Esophagus (tissue), 2 donors: ENCODE results near the gene RPP30. TPM values are rescaled to one million over a fixed set of nuclear protein-coding genes. Genes with fewer than 3 reads are reported as not detected.

ENCODE experiments used
- H3K27ac ChIP-seq, 2 donors: one replicate each; pipeline ENCODE4 v1.5.1; 2013; ENCODE audit warnings: low read depth in 2 of 2, mild to moderate bottlenecking in 2 of 2, inconsistent platforms in 1 of 2, low read length in 1 of 2, moderate library complexity in 1 of 2
- H3K27me3 ChIP-seq, 2 donors: one replicate each; pipeline ENCODE4 v1.6.1; 2013; ENCODE audit warnings: low read length in 2 of 2, control low read depth in 1 of 2, mild to moderate bottlenecking in 1 of 2; ENCODE audit not compliant: insufficient read depth in 2 of 2, control insufficient read depth in 1 of 2
- H3K36me3 ChIP-seq, 2 donors: one replicate each; pipeline ENCODE4 v1.6.1; 2013; ENCODE audit warnings: low read length in 1 of 2; ENCODE audit not compliant: control insufficient read depth in 2 of 2, insufficient read depth in 2 of 2
- H3K4me1 ChIP-seq, 2 donors: one replicate each; pipeline ENCODE4 v1.6.1; 2013; ENCODE audit warnings: low read length in 1 of 2; ENCODE audit not compliant: control insufficient read depth in 2 of 2, insufficient read depth in 2 of 2
- H3K4me3 ChIP-seq, 2 donors: one replicate each; pipeline ENCODE4 v1.5.1; 2013; ENCODE audit warnings: low read length in 2 of 2, mild to moderate bottlenecking in 2 of 2, low read depth in 1 of 2, moderate library complexity in 1 of 2
- H3K9me3 ChIP-seq, 2 donors: one replicate each; pipeline ENCODE4 v1.6.1; 2013; ENCODE audit warnings: mild to moderate bottlenecking in 2 of 2, low read depth in 1 of 2, low read length in 1 of 2, moderate library complexity in 1 of 2; ENCODE audit not compliant: control insufficient read depth in 2 of 2, insufficient read depth in 1 of 2
- WGBS, 2 donors: extraction: QIAGEN DNeasy Blood & Tissue Kit; methylation state at CpG; one replicate each; pipeline ENCODE4 v1.1.7; 2013; 5-methylcytosine and 5-hydroxymethylcytosine counted together
- polyA plus RNA-seq, 2 donors: library from polyadenylated mRNA; stranded (reverse); fragments of 200-250 nt; gene quantifications; one replicate each; pipeline ENCODE4 v1.2.3, GENCODE V29; 2013
- donor health status: healthy with polysubstance abuse.
- donor health status: Bipolar disorder and iron deficiency.

The RPP30 gene
- polyA plus RNA-seq, 2 donors = 21.7 to 25.0 TPM

- no peak overlapping the region for H3K27ac ChIP-seq
- no peaks in the 10 kb centered on the region for H3K27me3 ChIP-seq
- 85 to 92% methylated on average over 7 of the region's 7 CpGs for WGBS, 2 donors
- H3K9me3 ChIP-seq = no peaks in the 10 kb centered on the region
- H3K4me3 ChIP-seq = no peak overlapping the region
- H3K4me1 ChIP-seq = no peaks in the 10 kb centered on the region
- H3K36me3 ChIP-seq = no peaks in the 10 kb centered on the region
Observed at GRCh38 chr10:90912854-90913479, 41.2 kb downstream of the RPP30 start.

- H3K27me3 ChIP-seq = no peaks in the 10 kb centered on the region
- no peaks in the 10 kb centered on the region for H3K36me3 ChIP-seq
- H3K27ac ChIP-seq = no peak overlapping the region
- WGBS, 2 donors = 90% methylated on average over 2 of the region's 2 CpGs
- no peak overlapping the region for H3K4me3 ChIP-seq
- H3K4me1 ChIP-seq = no peaks in the 10 kb centered on the region
- no peaks in the 10 kb centered on the region for H3K9me3 ChIP-seq
Observed at GRCh38 chr10:90913774-90914420, 42.1 kb downstream of the RPP30 start.

DNA sequence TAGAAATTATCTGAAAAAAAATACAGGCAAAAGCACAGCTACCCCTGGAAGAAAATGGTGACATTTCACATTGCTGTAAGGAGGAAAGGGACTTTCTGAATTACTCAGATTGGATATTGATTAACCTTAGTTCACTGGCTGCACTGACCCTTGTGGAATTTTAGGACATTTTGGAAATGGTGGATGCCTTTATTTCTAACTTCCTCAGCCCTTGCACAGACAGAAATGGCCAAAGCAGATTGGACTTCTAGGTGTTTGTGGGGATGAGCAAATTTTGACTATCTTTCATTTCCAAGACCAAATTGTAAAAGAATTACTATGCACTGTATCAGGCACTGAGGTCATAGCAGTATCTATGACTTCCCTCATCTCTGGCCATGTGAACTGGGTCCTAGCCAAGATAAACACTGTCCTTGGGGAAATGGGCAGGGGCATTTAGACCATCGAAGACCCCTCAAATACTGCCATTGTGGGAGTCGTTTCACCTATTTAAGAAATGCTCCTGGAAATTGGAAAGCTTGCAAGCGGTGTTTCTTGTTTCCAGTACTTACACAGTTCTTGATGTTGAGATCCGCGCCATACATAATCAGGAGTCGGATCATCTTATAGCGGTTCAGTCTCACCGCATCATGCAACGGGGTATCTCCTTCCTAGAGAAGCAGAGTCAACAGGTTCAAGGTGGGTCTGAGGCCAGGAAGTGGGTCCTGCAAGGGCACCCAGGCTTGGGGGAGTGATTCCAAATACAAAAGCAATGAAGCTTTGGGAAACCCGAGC is 43.4 kb downstream of the RPP30 start:
- Histone ChIP-seq H3K27me3 (no peaks in the 10 kb centered on the region), H3K4me1 (no peaks in the 10 kb centered on the region), H3K27ac (no peak overlapping the region), H3K4me3 (no peak overlapping the region), H3K36me3 (no peaks in the 10 kb centered on the region), H3K9me3 (no peaks in the 10 kb centered on the region)
- 78 to 86% methylated on average over 10 of the region's 10 CpGs for WGBS, 2 donors

GRCh38 chr10:90915766-90916075 is 43.9 kb downstream of the RPP30 start:
- no peak overlapping the region for H3K27ac ChIP-seq

DNA sequence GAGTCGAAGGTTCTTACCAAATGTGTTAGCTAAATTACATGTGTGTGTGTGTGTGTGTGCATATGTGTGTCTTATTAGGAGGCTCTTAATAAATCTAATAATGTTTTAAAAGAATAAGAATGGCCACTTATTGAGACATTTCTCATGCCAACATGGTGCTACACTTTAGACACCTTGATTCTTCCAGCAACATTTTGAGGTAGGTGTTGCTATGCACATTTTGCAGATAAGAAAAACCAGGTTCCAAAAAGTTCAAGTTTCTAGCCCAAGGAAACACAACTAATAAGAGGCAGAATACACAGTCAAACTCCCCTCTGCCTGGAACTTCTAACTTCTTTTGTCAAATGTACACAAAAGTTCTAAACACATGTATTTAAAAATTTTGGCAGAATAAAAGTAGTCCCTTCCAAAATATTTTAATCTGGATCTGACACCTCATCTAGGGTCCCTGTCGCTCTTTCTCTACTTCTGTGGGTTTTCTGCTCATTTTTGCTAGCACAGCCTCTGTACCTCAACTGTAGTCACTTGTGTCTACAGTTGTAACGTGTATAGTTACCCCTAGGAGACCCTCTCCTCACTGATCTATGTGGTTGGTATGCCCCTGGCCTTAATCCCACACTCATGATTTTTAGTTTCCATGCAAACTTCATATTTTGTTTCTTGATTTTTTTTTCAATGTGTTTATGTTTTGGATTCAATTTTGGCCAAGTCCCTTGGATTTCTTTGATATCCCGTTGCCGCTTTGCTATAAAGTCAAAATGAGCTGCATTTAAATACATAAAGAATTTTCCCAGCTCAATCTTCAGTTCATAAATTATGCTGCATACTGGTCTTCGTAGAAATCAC is 44.8 kb downstream of the RPP30 start:
- H3K9me3 ChIP-seq = no peaks in the 10 kb centered on the region
- H3K27me3 ChIP-seq = no peaks in the 10 kb centered on the region
- H3K27ac ChIP-seq = no peak overlapping the region
- H3K36me3 ChIP-seq = no peaks in the 10 kb centered on the region
- no peaks in the 10 kb centered on the region for H3K4me1 ChIP-seq
- H3K4me3 ChIP-seq = no peak overlapping the region
- WGBS, 2 donors = 85 to 86% methylated on average over 6 of the region's 6 CpGs

More at GRCh38 chr10:90915766-90916075, 43.9 kb downstream of the RPP30 start:
- H3K4me1 ChIP-seq = no peaks in the 10 kb centered on the region
- H3K36me3 ChIP-seq = no peaks in the 10 kb centered on the region
- 78 to 89% methylated on average over 11 of the region's 11 CpGs for WGBS, 2 donors
- H3K4me3 ChIP-seq = no peak overlapping the region
- H3K9me3 ChIP-seq = no peaks in the 10 kb centered on the region
- no peaks in the 10 kb centered on the region for H3K27me3 ChIP-seq

- no peak overlapping the region for H3K4me3 ChIP-seq
Observed at GRCh38 chr10:90917238-90917967, 45.6 kb downstream of the RPP30 start.

GRCh38 chr10:90917968-90918318 is 46.2 kb downstream of the RPP30 start:
- Histone ChIP-seq H3K9me3 (no peaks in the 10 kb centered on the region), H3K27me3 (no peaks in the 10 kb centered on the region), H3K4me1 (no peaks in the 10 kb centered on the region), H3K4me3 (no peak overlapping the region), H3K27ac (no peak overlapping the region), H3K36me3 (no peaks in the 10 kb centered on the region)
- 87 to 89% methylated on average over 3 of the region's 3 CpGs for WGBS, 2 donors

More at GRCh38 chr10:90917238-90917967, 45.6 kb downstream of the RPP30 start:
- WGBS, 2 donors = 73 to 74% methylated on average over 8 of the region's 8 CpGs
- H3K27ac ChIP-seq = no peak overlapping the region
- no peaks in the 10 kb centered on the region for H3K9me3 ChIP-seq
- H3K36me3 ChIP-seq = no peaks in the 10 kb centered on the region
- H3K27me3 ChIP-seq = no peaks in the 10 kb centered on the region
- no peaks in the 10 kb centered on the region for H3K4me1 ChIP-seq

GRCh38 chr10:90919683-90920574 is 48.2 kb downstream of the RPP30 start:
- 83 to 85% methylated on average over 8 of the region's 8 CpGs for WGBS, 2 donors
- H3K27ac ChIP-seq = no peak overlapping the region
- H3K4me3 ChIP-seq = no peak overlapping the region
- H3K36me3 ChIP-seq = no peaks in the 10 kb centered on the region
- no peaks in the 10 kb centered on the region for H3K27me3 ChIP-seq
- H3K9me3 ChIP-seq = no peaks in the 10 kb centered on the region
- H3K4me1 ChIP-seq = no peaks in the 10 kb centered on the region
